ENCODE measurements around the gene ADGRV1.
"Not testable (repeated sequence)": the region's sequence is repeated elsewhere in the genome, so short reads cannot be mapped to it uniquely, and the experiment has no call there.

DNA sequence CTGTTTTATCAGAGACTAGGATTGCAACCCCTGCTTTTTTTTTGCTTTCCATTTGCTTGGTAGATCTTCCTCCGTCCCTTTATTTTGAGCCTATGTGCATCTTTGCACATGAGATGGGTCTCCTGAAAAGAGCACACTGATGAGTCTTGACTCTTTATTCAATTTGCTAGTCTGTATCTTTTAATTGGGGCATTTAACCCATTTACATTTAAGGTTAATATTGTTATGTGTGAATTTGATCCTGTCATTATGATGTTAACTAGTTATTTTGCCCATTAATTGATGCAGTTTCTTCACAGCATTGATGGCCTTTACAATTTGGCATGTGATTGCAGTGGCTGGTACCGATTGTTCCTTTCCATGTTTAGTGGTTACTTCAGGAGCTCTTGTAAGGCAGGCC, 21.3 kb downstream of the ADGRV1 start:
- not testable (repeated sequence) for TF ChIP-seq TAF1 (IDR thresholded peaks at IDR 0.05; ENCODE audit: low read depth); EZH2 (IDR thresholded peaks at IDR 0.05; ENCODE audit: borderline replicate concordance, insufficient read depth, low read length, poor library complexity, severe bottlenecking); POLR2AphosphoS5 (IDR thresholded peaks at IDR 0.05); EP300 (conservative IDR thresholded peaks at IDR 0.05; ENCODE audit: poor library complexity, severe bottlenecking); MXI1 (conservative IDR thresholded peaks at IDR 0.05; ENCODE audit: poor library complexity, severe bottlenecking); RAD21 (conservative IDR thresholded peaks at IDR 0.05)
- TF ChIP-seq, protein P1, sequence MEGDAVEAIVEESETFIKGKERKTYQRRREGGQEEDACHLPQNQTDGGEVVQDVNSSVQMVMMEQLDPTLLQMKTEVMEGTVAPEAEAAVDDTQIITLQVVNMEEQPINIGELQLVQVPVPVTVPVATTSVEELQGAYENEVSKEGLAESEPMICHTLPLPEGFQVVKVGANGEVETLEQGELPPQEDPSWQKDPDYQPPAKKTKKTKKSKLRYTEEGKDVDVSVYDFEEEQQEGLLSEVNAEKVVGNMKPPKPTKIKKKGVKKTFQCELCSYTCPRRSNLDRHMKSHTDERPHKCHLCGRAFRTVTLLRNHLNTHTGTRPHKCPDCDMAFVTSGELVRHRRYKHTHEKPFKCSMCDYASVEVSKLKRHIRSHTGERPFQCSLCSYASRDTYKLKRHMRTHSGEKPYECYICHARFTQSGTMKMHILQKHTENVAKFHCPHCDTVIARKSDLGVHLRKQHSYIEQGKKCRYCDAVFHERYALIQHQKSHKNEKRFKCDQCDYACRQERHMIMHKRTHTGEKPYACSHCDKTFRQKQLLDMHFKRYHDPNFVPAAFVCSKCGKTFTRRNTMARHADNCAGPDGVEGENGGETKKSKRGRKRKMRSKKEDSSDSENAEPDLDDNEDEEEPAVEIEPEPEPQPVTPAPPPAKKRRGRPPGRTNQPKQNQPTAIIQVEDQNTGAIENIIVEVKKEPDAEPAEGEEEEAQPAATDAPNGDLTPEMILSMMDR (IDR thresholded peaks at IDR 0.05; ENCODE audit: poor library complexity, severe bottlenecking), result not testable (repeated sequence)
- TF ChIP-seq, protein P2, sequence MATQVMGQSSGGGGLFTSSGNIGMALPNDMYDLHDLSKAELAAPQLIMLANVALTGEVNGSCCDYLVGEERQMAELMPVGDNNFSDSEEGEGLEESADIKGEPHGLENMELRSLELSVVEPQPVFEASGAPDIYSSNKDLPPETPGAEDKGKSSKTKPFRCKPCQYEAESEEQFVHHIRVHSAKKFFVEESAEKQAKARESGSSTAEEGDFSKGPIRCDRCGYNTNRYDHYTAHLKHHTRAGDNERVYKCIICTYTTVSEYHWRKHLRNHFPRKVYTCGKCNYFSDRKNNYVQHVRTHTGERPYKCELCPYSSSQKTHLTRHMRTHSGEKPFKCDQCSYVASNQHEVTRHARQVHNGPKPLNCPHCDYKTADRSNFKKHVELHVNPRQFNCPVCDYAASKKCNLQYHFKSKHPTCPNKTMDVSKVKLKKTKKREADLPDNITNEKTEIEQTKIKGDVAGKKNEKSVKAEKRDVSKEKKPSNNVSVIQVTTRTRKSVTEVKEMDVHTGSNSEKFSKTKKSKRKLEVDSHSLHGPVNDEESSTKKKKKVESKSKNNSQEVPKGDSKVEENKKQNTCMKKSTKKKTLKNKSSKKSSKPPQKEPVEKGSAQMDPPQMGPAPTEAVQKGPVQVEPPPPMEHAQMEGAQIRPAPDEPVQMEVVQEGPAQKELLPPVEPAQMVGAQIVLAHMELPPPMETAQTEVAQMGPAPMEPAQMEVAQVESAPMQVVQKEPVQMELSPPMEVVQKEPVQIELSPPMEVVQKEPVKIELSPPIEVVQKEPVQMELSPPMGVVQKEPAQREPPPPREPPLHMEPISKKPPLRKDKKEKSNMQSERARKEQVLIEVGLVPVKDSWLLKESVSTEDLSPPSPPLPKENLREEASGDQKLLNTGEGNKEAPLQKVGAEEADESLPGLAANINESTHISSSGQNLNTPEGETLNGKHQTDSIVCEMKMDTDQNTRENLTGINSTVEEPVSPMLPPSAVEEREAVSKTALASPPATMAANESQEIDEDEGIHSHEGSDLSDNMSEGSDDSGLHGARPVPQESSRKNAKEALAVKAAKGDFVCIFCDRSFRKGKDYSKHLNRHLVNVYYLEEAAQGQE (IDR thresholded peaks at IDR 0.05; ENCODE audit: borderline replicate concordance), result not testable (repeated sequence)

Measured in neural cell (in vitro differentiated cells).